Bronchial epithelial cell (primary cell): ENCODE measurements around the gene PAPPA2. TPM values are rescaled to one million over a fixed set of nuclear protein-coding genes. Genes with fewer than 3 reads are reported as not detected.
A peak's percentile ranks its signal among the peaks of the same experiment; 100 is the strongest.

Source experiments
- DNase-seq: peaks from one replicate; pipeline ENCODE4 v3.0.0-alpha.2; 2010; ENCODE audit warnings: low read depth
- FAIRE-seq: peaks from 2 replicates; lab custom pipeline; 2011; peaks lifted over from hg19 to GRCh38; lab: Jason Lieb, UNC
- H3K27me3 ChIP-seq: 2 replicates; pipeline ENCODE4 v1.5.1; 2011; ENCODE audit warnings: low read length; ENCODE audit not compliant: control insufficient read depth, insufficient read depth
- H3K36me3 ChIP-seq: 2 replicates; pipeline ENCODE4 v1.5.1; 2011; ENCODE audit warnings: low read length; ENCODE audit not compliant: control insufficient read depth, insufficient read depth
- H3K4me3 ChIP-seq: 2 replicates; pipeline ENCODE4 v1.5.1; 2011; ENCODE audit warnings: mild to moderate bottlenecking, low read depth, low read length, control low read depth
- CTCF ChIP-seq: IDR thresholded peaks from 2 replicates; pipeline ENCODE4 v1.5.1; 2011; ENCODE audit warnings: mild to moderate bottlenecking, moderate library complexity, low read length, control low read depth, inconsistent platforms; ENCODE audit not compliant: insufficient read depth, severe bottlenecking
- total RNA-seq: library from RNA; depleted of rRNA; stranded (reverse); fragments of >200 nt; gene quantifications from 2 replicates; pipeline ENCODE4 v1.2.1, GENCODE V29; 2014

Gene PAPPA2
- total RNA-seq, 1 donor from 2014 or later = 8.7 TPM

GRCh38 chr1:176693697-176694329 lies 230.8 kb downstream of the PAPPA2 start:
- H3K4me3 ChIP-seq = no peak overlapping the region
- FAIRE-seq = no peak
- H3K36me3 ChIP-seq = no peaks in the 10 kb centered on the region
- no peak for TF ChIP-seq CTCF
- no peak for DNase-seq
- no peaks in the 10 kb centered on the region for H3K27me3 ChIP-seq

GRCh38 chr1:176694713-176695112 lies 231.7 kb downstream of the PAPPA2 start:
- no peak overlapping the region for H3K4me3 ChIP-seq

GRCh38 chr1:176696109-176696508 lies 233.1 kb downstream of the PAPPA2 start:
- Histone ChIP-seq H3K4me3 (no peak overlapping the region), H3K27me3 (no peaks in the 10 kb centered on the region), H3K36me3 (no peaks in the 10 kb centered on the region)
- DNase-seq = peak; percentile 78
- FAIRE-seq = peak; percentile 13
- no peak for TF ChIP-seq CTCF

More at GRCh38 chr1:176694713-176695112, 231.7 kb downstream of the PAPPA2 start:
- no peaks in the 10 kb centered on the region for H3K36me3 ChIP-seq
- no peak for TF ChIP-seq CTCF
- DNase-seq (no peak), FAIRE-seq (peak; percentile 85)
- no peaks in the 10 kb centered on the region for H3K27me3 ChIP-seq

- H3K4me3 ChIP-seq = no peak overlapping the region
- H3K36me3 ChIP-seq = no peaks in the 10 kb centered on the region
- no peak for FAIRE-seq
- H3K27me3 ChIP-seq = no peaks in the 10 kb centered on the region
- TF ChIP-seq CTCF = no peak
- DNase-seq = no peak
Observed at GRCh38 chr1:176696689-176697088, 233.7 kb downstream of the PAPPA2 start.

GRCh38 chr1:176699821-176700220 lies 236.8 kb downstream of the PAPPA2 start:
- TF ChIP-seq CTCF = no peak
- Histone ChIP-seq H3K27me3 (no peaks in the 10 kb centered on the region), H3K36me3 (no peaks in the 10 kb centered on the region), H3K4me3 (no peak overlapping the region)
- no peak for FAIRE-seq
- DNase-seq = no peak

GRCh38 chr1:176701151-176701866 lies 238.3 kb downstream of the PAPPA2 start:
- FAIRE-seq = no peak
- Histone ChIP-seq H3K36me3 (no peaks in the 10 kb centered on the region), H3K4me3 (no peak overlapping the region), H3K27me3 (no peaks in the 10 kb centered on the region)
- TF ChIP-seq CTCF = no peak
- DNase-seq = no peak
